Ascending aorta (tissue), 2 donors: ENCODE measurements around the gene HIPK2. TPM values are rescaled to one million over a fixed set of nuclear protein-coding genes. Genes with fewer than 3 reads are reported as not detected.

Experiments used
- DNase-seq, 2 donors: peaks; one replicate each; pipeline ENCODE4 v3.0.0-alpha.2; 2019; ENCODE audit warnings: low spot score in 2 of 2
- H3K27ac ChIP-seq, 2 donors: fragments of 200-600 bp; sonication (generic); one replicate each; pipeline ENCODE4 v1.5.1; 2016 to 2017; ENCODE audit warnings: mild to moderate bottlenecking in 1 of 2
- H3K27me3 ChIP-seq: fragments of 200-600 bp; sonication (generic); one replicate; pipeline ENCODE4 v1.5.1; 2017
- H3K36me3 ChIP-seq, 2 donors: fragments of 200-600 bp; sonication (generic); one replicate each; pipeline ENCODE4 v1.5.1; 2016
- H3K4me1 ChIP-seq, 2 donors: fragments of 200-600 bp; sonication (generic); one replicate each; pipeline ENCODE4 v1.5.1; 2016 to 2017; ENCODE audit warnings: mild to moderate bottlenecking in 1 of 2
- H3K4me3 ChIP-seq, 2 donors: fragments of 200-600 bp; sonication (generic); one replicate each; pipeline ENCODE4 v1.5.1; 2016 to 2017; ENCODE audit warnings: mild to moderate bottlenecking in 1 of 2
- H3K9me3 ChIP-seq, 2 donors: fragments of 200-600 bp; sonication (generic); one replicate each; pipeline ENCODE4 v1.5.1; 2016
- intact Hi-C: fragments of 100-400 bp; cut with DNase I; formaldehyde crosslinking; loops from one replicate; pipeline ENCODE4 v1.15.1; 2023
- total RNA-seq: library from RNA; depleted of rRNA; stranded (reverse); fragments of >200 nt; gene quantifications from one replicate; pipeline ENCODE4 v1.1.0, GENCODE V29; 2016
- TF ChIP-seq, protein P1 (sequence below), 3 experiments: fragments of 200-600 bp in 2 of 3; fragments of 450-650 bp in 1 of 3; sonication (generic) in 2 of 3; IDR thresholded peaks; one replicate each; pipeline ENCODE4 v1.5.1; 2016 to 2019; ENCODE audit warnings: antibody characterized with exemption in 3 of 3, mild to moderate bottlenecking in 1 of 3, moderate library complexity in 1 of 3

HIPK2 gene
- total RNA-seq, 1 donor from 2014 or later, result 53.9 TPM

DNA sequence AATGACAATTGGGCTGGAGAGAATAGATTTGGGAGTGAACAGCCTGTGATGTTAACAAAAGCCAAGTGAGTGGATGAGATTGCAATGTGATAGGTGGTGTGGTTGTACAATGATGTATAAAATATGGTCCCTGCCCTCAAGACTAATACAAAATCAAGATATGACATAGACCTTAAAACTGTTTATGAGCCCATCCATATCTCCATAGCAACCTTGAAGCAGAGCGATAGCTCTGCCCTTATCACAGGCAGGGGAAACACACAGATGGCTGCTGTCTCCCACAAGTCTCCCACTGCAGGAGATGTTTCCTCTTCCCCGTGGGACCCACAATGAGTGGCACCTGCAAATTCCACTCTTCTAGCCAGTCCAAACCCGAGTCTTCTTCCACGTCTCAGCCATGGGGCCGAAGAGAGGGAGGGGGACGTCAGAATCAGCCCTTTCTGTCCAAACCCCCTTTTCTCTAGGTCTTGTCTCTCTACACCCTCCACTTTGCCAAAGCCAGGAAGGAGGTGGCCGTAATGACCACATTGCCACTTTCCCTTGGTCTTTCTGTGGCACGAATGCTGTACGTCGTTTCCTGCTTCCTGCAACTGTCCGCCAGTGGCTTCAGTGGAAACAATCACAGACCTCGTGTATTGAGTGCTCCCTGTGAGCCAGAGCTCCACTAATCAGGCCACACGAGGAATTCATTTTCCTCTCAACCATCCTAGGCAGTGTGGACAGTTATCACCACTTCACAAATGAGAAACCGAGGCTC lies 43.7 kb upstream of the HIPK2 start:
- no peaks in the 10 kb centered on the region for H3K27me3 ChIP-seq
- no peak for DNase-seq
- H3K9me3 ChIP-seq, result no peaks in the 10 kb centered on the region
- no peaks in the 10 kb centered on the region for H3K4me1 ChIP-seq
- TF ChIP-seq, protein P1, sequence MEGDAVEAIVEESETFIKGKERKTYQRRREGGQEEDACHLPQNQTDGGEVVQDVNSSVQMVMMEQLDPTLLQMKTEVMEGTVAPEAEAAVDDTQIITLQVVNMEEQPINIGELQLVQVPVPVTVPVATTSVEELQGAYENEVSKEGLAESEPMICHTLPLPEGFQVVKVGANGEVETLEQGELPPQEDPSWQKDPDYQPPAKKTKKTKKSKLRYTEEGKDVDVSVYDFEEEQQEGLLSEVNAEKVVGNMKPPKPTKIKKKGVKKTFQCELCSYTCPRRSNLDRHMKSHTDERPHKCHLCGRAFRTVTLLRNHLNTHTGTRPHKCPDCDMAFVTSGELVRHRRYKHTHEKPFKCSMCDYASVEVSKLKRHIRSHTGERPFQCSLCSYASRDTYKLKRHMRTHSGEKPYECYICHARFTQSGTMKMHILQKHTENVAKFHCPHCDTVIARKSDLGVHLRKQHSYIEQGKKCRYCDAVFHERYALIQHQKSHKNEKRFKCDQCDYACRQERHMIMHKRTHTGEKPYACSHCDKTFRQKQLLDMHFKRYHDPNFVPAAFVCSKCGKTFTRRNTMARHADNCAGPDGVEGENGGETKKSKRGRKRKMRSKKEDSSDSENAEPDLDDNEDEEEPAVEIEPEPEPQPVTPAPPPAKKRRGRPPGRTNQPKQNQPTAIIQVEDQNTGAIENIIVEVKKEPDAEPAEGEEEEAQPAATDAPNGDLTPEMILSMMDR (IDR thresholded peaks at IDR 0.05), result no peak
- no peak overlapping the region for H3K4me3 ChIP-seq
- intact Hi-C loops, result no loop called here
- no peaks in the 10 kb centered on the region for H3K36me3 ChIP-seq
- H3K27ac ChIP-seq, result no peak overlapping the region

DNA sequence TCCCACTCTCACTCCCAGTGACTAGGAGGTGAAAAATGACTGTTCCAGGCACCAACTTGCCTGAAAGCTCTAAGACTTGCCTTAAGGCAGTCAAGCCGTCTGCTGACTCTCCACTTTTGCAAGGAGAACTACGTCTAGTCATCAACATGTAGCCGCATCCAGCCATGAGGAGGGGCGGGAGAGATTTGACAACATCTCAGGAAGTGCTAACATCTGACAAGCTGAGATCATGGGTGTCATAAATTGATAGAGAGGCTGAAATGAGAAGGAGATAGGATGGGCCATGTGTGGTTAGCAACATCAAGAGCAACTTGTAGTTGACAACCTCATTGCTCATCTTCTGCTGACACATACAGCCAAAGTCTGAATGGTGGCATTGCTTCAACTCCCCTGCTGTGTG lies 42.3 kb upstream of the HIPK2 start:
- Histone ChIP-seq H3K27me3 (no peaks in the 10 kb centered on the region), H3K27ac (no peak overlapping the region), H3K9me3 (no peaks in the 10 kb centered on the region), H3K4me3 (no peak overlapping the region), H3K4me1 (no peaks in the 10 kb centered on the region), H3K36me3 (no peaks in the 10 kb centered on the region)
- intact Hi-C loops, result no loop called here
- DNase-seq, result no peak
- TF ChIP-seq, protein P1 (IDR thresholded peaks at IDR 0.05), result no peak

DNA sequence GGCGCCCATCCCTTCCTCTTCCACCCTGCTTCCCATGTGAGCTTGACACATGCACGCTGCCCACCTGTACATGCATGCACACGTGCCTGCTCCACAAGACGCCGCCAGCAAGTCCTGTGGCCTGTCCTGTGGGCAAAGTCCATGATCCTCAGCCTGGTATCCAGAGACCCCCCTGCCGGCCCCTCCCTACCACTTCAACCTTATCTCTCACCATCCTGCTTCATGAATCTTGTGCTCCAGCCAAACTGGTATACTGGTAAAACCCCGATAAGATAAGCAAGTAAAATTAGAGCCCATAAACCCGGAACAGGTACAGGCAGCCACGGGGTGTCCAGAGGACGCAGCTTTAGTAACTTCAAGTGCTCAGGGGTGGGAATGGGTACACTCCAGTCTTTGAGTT lies 39.5 kb upstream of the HIPK2 start:
- intact Hi-C loops, result no loop called here
- no peak overlapping the region for H3K4me3 ChIP-seq
- TF ChIP-seq, protein P1 (IDR thresholded peaks at IDR 0.05), result no peak
- H3K27ac ChIP-seq, result no peak overlapping the region
- no peaks in the 10 kb centered on the region for H3K36me3 ChIP-seq
- H3K27me3 ChIP-seq, result no peaks in the 10 kb centered on the region
- DNase-seq, result no peak
- no peaks in the 10 kb centered on the region for H3K4me1 ChIP-seq
- no peaks in the 10 kb centered on the region for H3K9me3 ChIP-seq

DNA sequence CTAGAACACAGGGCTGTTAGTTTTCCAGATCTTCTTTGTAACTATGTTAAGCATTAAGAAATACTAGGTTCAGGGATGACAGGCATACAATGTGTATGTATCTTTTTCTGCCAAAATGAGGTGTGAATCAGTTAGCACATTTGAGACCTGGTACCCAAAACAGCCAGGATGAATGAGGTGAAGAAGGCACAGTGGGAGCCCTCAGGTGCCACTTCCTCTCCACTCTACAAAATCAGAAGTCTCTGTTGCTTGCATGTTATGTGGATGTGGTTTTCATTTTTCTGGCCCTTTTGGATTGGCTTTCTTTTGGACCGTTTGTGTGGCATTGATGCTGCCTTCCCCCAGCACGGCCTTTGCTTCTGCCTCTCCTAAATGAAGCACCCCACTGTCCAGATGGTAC lies 35.9 kb upstream of the HIPK2 start:
- Histone ChIP-seq H3K36me3 (no peaks in the 10 kb centered on the region), H3K4me3 (no peak overlapping the region), H3K27me3 (no peaks in the 10 kb centered on the region), H3K4me1 (no peaks in the 10 kb centered on the region), H3K9me3 (no peaks in the 10 kb centered on the region), H3K27ac (no peak overlapping the region)
- TF ChIP-seq, protein P1 (IDR thresholded peaks at IDR 0.05), result no peak
- intact Hi-C loops, result no loop called here
- no peak for DNase-seq

DNA sequence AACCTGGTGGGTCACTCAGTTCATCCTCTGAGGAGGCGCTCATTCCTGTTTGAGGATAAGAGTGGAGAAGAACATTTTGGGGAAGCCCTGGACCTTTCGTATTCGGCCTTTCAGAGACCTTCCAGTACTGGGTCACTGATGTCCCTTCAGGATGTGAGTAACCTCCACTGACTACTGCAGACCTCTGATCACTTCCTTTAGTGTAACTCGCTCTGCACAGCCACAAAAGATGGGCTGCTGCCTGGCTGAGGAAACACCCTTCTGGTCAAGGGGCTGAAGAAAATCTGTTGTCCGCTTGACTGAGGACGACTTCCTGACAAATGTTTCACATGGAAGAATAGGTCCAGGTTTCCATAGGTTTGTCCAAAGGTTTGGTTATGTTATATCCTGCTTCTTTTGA lies 35.4 kb upstream of the HIPK2 start:
- H3K27ac ChIP-seq, result no peak overlapping the region
- H3K4me3 ChIP-seq, result no peak overlapping the region
- TF ChIP-seq, protein P1 (IDR thresholded peaks at IDR 0.05), result no peak
- no peak for DNase-seq
- no peaks in the 10 kb centered on the region for H3K27me3 ChIP-seq
- H3K4me1 ChIP-seq, result no peaks in the 10 kb centered on the region
- no peaks in the 10 kb centered on the region for H3K9me3 ChIP-seq
- intact Hi-C loops, result no loop called here
- H3K36me3 ChIP-seq, result no peaks in the 10 kb centered on the region

DNA sequence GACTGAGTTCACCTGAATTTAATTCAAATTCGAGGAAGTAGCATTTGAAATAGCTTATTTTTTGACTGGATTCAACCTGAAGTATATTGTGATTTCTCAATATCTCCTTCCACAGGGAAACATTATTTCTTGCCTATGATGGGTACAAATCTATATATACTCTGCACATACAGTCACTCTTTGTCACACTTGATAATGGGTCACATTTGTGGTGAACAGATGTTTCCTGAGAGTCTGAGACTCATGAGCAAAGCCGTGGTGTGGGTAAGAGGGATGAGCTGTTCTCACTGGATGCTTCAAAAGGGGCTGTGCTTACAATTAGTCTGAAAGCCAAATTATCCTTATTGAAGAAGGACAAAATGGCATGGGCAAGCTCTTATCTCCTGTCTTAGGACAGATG lies 33.3 kb upstream of the HIPK2 start:
- Histone ChIP-seq H3K27me3 (no peaks in the 10 kb centered on the region), H3K36me3 (no peaks in the 10 kb centered on the region), H3K27ac (no peak overlapping the region), H3K4me1 (no peaks in the 10 kb centered on the region), H3K4me3 (no peak overlapping the region), H3K9me3 (no peaks in the 10 kb centered on the region)
- intact Hi-C loops, result no loop called here
- TF ChIP-seq, protein P1 (IDR thresholded peaks at IDR 0.05), result no peak
- DNase-seq, result no peak
